Activated CD4-positive, alpha-beta T cell treated with anti-CD3 and anti-CD28 coated beads, Interleukin-2, amount 50 U/mL, for 1 hour (primary cell): ENCODE results near the gene POU3F1.

Experiments used
- DNase-seq: peaks from one replicate; pipeline ENCODE4 v3.0.0-alpha.2; 2020

Gene POU3F1

DNA sequence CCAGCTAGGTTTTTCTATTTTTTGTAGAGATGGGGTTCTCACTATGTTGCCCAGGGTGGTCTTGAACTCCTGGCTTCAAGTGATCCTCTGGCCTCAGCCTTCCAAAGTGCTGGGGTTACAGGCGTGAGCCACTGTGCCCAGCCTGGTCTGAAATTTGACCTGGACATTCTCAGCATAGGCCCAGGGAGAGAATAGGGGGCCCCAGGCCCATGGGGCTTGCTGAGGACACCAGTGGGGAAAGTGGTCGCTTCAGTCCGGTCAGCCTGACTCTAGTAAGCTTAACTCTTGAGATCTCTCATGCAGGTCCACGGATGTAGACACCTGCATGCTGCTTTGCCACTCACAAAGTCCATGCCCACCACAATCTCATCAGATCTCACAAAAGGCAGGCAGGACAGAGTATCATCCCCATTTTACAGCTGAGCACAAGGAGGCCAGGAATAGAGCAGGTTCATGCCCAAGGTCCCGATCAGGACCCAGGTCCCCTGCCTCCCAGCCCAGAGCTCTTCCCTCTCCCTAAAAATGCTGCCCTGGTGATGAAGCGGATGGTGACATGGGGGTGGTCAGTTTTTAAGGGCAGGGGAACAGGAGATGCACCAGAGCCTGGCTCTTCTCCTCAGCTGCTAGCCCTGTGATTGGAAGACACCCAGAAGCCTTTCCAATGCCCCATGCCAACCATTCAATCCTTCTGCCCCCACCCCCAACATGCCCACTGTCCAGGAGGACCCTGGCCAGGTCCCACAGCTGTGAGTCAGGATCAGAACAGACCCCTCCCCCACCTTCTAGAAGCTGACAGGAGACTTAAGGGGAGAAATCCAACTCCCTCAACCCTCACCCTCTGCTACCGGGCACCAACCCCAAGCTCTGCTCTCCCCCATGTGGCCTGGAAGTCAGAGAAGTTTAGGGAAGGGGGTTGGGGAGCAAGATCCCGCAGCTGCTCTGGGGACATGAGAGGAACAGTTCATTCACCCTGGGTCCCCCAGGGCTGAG, 43.0 kb downstream of the POU3F1 start:
- DNase-seq = no peak

DNA sequence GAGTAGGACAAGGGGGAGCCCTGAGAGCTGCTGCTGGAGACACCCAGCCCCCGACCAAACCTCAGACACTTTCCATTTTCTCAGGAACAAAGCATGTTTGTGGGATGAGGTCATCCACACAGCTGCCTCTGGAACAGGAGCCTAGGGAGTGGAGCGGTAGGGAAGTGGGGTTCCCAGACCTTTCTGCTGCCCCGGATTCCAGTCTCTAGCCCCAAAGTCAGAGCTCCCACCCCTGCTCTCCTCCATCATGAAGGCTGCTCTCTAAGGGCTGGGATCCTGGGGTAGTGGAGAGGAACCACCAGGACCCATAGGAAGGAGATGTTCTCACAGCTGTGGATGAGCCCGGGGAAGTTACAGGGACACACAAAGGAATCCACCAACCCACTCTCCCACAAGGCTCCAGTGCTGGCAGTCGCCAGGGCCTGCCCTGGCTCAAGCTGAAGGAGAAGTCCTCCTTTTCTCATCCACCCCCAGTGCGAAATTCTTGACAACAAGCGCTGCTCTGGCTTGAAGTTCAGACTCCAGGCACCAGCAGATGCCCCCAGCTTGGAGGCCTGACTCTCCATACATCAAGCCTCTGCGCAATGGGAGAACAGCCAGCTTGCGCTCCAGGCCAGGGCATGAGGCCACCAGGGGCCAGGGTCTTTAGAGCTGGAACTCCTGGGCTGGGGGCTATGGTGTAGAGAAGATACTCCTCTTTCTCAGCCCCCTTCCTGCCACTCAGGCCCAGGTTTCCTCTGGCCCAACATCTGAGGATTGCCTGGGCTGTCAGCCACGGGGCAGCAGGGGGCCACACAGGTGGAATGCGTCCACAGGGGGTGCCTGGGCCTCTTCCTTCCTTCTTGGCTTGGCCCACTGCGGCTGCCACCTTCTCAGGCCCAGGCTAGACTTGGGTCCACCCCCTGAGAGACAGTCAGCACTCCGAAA, 45.8 kb downstream of the POU3F1 start:
- no peak for DNase-seq

DNA sequence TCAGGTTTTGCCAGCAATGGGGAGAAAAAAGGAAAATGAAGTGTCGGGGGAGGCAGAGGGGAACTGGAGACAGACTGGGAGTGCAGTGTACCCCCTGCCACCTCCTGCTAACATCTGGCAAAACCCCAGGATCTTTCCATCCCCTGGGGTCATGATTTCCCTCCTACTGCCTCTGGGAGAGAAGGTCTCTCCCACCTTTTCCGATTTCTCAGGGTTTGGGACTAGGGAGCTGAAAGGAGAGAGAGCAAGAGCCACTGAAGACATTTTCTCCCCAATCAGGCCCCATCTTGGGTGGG, 46.4 kb downstream of the POU3F1 start:
- DNase-seq = no peak

DNA sequence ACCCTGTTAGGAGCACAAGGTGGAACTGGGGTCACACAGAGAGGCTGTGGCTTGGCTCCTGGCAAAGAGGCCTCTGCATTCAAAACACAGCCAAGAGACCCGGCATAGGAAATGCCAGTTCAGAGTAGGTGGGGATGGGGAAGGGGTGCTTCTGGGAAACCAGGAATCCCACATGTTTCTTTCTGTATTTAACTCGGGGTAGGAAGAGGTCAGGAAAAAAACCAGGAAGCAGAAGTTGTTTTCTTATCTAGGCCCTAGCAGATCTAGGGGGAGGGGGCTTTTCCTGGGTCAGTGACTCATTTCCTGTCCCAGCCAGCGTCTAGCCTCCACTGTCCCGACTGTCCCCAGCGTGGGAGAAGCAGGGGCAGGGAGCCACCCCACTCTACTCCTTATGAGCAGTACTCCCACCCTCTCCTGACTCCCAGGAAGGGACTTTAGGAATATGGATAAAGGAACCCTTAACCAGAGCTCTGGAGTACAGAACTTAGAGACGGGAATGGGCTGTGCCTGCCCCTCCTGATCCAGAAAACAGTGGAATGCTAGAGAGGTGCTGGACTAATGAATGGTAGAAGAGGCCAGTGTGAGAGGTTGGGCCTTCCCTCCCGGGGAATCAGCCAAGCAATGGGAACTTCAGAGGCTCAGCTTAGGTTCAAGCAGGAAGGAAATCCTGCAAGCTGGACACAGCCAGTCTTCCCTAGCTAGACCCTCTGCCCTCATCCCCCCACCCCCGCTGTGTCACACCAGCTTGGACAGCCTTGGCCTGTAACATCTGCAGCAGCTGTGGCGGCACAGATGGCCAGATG, 47.0 kb downstream of the POU3F1 start:
- DNase-seq = no peak

DNA sequence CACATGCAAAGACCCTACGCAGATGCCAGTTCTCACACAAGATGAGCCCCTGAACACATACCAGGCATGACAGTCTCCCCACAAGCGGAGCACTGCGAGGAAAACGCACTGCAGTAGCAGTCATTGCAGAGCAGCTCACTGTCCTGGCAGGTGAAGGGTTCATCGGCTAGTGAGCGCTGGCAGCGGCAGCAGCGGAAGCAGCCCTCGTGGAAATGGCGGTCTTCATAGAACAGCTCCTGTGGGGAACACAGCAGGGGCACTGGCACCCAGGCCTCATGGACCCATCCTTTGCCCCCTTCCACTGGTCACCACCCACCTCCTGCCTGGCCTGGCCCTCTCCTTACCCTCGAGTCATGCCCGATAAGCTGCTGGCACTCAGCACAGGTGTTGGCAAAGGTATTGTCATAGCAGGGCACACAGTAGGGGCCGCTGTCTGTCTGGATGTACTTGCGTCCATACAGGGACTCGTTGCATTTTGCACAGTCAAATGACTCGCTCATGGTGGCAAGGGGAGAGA, 47.6 kb downstream of the POU3F1 start:
- DNase-seq = no peak

DNA sequence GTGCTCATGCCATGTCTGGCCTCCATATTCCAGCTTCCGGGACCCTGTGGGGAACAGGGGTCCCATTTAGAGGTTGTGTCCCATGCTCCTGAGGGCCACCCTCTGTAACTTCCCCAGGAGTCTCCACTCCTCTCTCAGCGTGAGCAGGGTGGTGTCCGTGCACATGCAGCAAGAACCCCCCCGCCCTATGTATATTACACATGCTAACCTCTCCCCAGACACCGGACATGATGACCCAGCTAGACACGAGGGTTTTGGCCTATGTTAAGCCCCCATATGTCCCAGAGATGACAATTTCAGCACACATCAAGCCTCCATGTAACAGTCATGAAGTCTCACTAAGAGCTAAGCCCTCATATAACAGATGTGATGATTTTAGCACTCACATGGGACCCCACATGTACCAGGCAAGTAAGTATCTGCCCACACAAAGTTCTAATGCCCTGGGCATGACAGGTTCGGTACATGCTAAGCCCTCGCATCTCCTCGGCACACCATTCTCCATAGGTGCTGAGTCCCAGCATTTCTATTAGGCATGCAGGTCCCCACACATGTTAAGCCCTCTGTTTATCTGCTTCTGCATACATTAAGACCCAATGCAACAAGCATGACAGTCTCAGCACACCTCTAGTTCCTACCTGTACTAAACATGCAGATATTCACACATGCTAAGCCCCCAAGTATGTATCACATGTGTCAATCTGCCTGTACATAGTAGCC, 48.3 kb downstream of the POU3F1 start:
- no peak for DNase-seq

DNA sequence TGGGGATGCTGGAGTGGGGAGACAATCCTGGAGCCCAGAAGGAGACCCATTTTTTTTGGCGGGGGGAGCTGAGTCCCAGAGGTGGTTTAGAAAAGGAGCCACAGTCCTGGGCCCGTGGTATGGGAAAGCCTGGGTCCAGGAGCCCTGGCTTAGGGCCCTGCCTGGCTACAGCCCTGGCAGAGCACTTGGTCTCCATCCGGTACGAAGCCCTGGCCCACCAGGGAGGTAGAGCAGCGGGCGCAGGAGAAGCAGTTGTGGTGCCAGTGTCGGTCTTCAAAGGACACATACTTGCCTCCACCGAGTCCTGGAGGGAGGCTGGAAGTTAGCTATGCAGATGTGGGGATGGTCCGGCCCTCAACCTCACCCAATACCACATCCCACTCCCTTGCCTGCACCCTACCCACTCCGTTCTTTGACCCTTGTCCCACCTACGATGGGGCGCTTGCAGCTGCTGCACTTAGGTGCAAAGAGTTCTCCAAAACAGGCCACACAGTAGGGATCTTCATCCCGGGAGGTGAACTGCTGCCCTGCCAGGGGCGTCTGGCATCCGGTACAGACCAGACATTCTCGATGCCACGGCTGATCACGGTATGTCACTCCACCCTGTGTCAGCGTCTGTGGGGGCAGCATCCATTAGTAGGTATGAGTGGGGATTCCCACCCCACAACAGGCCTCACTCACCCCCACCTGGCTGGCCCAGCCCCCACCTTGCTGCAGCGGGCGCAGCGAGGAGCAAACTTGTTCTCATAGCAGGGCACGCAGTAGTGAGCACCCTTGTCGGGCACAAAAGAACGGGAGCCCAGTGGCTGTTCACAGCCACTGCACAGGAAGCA, 49.1 kb downstream of the POU3F1 start:
- no peak for DNase-seq

DNA sequence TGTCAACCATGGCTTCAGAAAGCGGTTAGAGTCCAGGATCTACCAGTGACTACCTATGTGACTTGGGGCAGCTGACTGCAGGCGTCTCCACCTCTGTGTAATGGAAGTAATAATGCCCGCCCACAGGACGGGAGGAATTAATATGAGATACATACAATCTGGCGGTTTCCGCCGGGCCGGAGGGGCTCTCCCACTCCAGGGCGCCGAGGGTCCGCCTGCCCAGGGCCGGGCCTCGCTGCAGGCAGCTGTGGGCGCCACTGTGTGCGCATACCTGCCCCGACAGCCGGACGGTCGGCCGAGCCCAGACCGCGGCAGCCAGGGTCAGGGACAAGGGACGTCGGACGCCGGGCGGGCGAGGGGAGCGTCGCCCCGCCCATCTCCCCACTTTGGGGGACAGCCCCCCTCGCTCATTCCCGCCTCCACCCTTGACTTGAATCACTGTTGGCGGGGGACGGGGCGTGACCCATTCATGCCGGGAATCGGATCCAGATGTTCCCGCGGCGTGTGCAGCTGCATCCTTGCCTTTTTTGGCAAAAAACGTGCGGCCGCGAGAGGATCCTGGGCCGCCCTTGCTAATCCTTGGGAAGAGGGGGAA, 50.7 kb downstream of the POU3F1 start:
- no peak for DNase-seq

DNA sequence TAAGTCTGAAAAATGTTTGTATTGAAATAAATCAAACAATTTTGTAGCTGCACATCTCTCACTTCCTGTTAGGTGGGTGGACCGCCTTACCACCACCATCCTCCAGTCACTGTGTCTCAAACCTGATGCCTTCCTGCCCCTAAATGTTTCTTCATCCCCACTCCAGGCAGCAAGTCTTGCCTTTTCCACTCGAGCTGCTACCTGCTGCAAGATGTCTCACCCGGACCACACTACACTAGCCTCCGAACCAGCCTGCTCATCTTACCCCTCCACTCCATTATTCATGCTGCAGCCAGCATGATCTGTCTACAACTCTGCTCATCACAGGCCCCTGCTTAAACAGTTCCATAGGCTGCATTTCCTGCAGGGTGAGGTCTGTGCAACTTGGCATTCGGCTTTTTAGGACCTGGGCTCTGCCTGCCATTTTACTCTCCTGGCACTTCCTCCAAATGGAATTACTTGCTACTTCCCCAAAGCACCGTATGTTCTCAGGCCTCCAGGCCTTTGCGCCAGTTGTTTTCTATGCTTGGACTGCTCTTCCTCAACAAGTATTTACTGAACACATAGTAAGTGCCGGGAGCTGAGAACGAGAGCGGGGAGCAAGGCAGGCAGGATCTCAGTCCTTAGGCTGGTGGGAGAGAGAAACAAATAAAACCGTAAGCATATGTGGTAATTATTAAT, 51.6 kb downstream of the POU3F1 start:
- no peak for DNase-seq
